GM21381 (cell line): ENCODE data around the gene DCDC2C.

Experiments
- ATAC-seq: cut with Tn5 transposase; IDR thresholded peaks from one replicate; pipeline ENCODE4 v1.9.1; 2021; ENCODE audit warnings: mild to moderate bottlenecking, moderate library complexity; ENCODE audit not compliant: unreplicated experiment

Gene DCDC2C

DNA sequence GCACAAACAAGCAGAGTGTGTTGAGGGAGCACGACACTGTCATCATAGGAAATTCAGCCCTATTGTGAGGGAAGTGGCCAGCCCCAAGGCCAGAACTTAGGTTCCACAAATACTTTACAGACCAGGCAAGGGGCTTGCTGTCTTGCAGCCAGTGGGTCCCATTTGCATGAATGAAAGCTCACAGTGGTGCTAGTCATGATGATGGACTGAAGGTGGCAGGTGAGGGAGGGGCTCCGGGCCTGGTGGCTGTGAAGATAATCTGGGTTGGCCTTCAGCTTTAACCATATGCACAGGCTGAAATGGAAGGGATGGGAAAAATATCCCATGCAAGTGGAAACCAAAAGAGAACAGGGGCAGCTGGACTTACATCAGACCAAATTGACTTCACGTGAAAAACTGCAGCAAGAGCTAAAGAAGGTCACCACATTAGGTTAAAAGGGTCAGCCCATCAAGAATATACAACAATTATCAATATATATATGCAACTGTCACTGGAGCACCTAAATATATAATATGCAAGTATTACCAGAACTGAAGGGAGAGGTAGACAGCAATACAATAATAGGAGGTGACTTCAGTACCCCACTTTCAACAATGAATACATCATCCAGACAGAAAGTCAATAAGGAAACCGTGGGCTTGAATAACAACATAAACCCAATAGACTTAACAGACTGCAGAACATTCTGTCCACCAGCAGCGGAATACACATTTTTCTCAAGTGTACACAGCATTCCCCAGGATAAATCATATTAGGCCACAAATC lies 39.6 kb downstream of the DCDC2C start:
- no peak for ATAC-seq

DNA sequence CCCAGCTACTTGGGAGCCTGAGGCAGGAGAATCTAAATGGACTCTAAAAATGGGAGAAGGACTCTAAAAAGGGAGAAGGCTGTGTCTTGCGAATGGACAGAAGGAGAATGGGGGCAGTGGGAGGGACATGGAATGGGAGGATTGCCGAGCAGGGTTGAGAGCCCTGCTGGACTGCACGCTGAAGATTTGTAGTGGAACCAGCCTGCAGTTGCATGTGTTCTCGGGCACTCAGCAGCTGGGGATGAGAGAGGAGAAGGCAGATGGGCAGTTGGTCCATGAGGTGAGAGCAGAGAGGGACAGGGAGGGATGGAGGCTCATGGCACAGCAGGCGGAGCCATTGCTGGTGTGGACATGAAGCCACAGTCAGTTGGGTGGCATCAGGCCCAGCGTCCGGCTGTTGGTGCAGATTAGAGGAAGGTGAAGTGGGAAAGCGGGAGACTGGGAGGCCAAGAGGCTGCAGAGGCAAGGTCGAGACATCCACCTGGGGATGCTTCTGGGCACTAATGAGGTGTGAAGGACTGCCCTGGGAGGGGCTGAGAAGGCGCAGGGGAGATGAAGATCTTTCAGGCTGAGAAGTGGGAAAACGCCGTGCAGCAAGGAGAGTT lies 40.7 kb downstream of the DCDC2C start:
- ATAC-seq: no peak

DNA sequence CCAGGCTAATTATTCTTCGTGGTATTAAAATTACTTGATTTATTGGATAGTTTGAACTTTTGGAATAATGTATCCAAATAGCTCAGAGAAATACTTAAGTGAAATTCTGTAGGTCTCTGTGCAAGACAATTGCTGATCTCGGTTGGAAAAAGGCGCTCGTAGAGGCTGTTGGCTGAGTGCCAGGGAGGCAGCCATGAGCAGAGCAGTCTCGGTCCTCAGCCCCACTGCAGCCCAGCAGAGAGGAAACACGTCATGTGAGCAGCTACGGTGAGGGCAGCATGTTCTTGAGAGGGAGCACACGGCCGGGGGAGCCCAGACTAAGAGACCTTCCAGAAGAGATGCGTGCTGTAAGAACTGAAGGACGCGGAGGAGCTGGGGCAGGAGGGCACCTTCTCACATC lies 42.5 kb downstream of the DCDC2C start:
- no peak for ATAC-seq

DNA sequence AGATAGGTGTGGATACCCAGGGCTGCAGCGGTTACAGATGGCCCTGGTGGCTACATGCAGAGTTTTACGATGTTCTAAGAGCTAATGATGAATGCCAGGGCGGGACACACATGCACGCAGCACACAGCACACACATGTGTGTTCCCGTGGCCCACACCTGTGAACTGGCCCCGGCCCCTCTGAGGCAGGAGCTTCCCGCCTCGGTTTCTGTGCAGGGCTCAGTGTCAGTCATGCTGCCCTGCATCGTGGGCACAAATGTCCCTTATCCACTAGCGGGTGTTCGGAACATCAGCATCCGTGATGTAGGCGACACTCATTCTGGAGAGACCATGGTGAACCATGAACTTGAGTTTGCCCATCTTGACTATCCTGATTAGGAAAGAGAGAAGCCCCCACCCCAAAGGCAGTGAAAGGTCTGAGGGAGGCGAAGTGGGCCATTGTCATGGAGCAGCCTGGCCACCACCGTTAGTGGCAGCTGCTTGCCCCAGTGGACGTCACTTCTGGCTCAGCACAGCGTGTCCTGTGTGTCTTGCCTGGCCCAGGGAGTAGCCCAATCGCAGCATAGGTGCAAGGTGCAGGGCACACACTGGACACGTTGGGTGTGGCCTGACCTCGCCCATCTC lies 43.8 kb downstream of the DCDC2C start:
- no peak for ATAC-seq

DNA sequence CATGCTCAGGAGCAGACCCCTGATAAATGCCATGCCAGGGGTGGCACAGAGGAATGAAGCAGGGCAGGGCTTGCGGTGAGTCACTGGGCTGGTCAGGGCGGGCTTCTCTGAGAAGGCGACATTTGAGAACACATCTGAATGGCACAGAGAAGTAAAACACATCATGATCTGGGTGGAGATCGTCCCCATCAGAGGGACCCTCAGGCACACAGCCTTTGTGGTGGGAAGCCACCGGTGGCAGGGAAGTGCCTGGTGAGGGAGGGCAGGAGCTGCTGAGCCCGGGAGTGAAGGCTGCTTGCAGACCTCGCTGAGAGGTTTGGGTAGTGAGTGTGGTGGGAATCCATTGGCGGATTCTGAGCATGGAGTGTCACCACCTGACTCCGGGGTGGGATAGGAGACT lies 44.5 kb downstream of the DCDC2C start:
- ATAC-seq: no peak

DNA sequence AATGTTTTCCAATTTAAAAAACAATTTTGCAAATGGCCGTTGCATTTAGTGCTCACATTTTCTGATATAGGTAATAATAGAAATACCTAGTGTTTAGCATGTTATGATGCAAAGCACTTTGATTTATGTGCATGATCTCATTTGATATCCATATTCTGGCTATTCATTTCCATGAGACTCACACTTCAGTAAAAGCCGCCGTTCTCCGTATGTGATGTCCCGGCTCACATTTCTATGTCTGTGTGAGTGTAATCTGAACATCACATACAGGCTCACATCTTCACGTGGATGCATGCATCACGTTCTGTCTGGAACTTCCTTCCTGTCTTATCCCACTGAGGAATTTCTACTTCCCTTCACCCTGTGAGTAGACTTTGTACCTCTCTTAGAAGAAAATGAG lies 45.8 kb downstream of the DCDC2C start:
- no peak for ATAC-seq

DNA sequence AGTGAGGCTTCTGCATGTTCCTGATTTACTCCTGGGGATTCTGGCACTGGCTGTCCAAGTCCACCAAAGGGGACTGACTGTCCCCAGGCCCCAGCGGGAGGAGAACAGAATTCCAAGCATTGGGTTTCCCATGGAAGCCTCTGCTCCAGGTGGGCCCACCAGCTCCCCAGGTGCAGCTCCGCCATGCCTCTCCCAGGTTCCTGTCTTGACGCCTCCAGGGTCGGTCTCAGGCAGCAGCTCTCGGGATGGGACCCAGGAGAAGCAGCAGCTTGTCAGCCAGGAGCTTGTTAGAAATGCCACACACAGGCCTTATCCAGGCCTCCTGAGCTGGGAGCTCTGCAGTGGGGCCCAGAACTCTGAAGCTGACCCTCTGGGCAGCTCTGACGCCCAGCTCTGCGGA lies 47.9 kb downstream of the DCDC2C start:
- no peak for ATAC-seq

DNA sequence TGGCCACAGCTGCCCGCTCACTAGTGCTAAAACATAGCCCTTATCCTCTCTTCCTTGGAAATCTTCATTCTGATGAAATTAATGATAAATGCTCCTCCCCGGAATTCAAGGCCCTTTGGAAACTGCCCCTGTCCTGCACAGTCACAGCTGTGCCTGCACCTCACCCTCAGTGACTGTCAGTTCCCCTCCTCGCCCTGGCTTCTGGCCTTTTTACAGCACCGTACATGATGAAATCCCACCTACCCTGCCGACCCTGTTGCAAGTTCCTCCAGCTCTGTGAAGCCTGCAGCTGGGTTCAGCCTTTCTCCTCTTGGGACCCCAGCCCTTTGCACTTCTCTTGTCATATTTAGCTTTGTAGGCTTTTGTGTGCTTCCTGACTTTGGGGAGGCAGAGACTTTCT lies 48.4 kb downstream of the DCDC2C start:
- no peak for ATAC-seq

DNA sequence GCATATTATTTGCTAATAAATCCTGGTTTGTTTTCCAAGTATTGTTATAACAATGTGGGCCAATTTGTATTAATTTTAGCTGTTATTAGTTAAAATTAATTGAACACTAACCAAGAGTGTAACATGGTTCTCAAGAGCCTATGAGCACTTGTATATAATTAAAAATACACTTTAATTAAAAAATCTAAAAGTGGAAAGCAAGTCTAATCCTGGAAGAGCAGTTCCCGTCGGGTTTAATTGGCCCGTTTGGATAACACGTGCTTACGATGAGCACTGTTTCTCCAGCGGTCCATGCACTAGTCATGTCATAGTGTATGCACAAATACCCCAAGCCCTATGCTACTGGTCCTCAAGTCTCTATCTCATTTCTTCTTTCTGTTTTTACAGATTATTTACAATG lies 49.0 kb downstream of the DCDC2C start:
- ATAC-seq: no peak

DNA sequence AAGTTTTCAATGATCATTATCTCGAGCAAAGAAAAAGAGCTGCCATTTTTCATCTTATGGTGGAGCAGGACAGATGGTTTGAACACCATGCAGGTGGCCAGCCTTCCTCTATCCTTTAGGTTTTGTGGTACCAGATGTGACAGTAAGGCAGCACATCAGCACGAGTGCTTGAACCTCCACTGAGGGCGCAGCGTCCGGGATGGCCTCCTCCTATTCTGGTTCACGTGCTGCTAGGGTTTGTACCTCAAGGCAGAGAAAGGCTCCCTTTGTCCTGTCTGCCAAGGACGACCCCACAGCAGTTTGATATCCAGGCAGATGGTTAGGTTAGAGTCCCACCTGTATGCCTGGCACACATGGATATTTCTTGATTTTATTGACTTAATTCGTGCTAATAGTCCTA lies 50.2 kb downstream of the DCDC2C start:
- no peak for ATAC-seq

DNA sequence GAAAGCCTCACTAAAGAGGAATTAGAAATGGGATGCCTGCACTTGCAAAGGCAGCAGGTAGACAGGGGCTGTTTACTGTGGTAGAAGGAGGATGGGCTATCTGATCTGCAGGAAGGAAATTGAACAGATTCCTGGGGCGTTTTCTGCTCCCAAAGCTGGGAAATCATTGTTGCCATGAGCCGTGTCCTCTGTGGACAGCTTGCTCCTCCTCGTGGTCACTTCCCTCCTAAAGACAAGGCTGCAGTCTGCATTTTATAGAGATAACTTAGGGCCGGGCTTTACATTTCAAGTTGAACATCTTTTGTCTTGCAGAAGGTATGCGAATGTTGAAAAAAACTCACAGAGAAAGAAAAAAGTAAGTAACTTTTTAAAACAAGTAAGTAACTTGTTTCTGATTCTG lies 50.9 kb downstream of the DCDC2C start:
- no peak for ATAC-seq

DNA sequence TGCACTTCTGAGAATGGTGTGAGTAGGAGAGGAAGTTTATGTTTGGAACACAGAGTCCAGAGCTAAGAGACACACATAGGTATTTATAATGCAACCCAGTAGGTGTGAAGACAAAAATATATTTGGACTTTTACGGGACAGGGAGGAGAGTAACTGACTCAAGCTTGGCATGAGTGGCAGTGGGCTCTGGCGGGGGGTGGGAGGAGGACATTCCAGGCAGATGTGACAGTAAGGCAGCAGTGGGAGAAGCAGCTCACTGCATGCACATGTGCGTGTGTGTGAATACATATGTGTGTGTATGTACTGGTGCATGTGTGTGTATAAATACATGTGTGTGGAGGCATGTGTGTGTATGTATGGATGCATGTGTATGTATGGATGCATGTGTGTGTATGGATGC lies 51.4 kb downstream of the DCDC2C start:
- ATAC-seq: no peak

DNA sequence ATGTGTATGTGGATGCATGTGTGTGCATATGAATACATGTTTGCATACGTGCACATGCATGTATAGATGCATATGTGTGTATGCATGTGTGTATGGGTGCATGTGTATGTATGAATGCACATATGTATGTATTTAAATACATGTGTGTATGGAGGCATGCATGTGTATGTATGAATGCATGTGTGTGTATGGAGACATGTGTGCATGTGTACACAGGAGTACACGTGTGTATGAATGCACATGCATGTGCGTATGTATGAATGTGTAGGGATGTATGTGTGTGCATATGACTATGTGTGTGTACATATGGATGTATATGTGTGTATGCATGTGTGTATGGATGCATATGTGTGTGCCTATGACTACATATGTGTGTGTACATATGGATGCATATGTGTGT lies 51.9 kb downstream of the DCDC2C start:
- ATAC-seq: no peak

DNA sequence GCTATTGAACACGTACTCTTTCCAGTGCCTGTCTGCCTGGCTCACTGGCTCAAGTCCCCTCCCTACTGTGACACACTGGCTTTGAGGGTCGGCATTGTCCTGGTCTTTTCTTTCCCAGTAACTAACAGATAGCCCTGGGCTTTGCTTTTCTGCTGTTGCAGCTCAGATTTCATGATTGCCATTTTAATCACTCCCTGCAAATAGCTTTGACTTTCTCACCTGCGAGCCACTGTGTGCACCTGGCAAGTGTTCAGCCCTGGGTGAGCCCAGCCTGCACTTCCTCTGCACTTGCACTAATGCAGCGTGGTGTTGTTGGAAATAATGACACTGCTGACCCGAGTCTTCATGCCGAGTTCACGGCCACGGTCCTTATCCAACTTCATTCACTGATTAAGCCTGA lies 52.9 kb downstream of the DCDC2C start:
- no peak for ATAC-seq

DNA sequence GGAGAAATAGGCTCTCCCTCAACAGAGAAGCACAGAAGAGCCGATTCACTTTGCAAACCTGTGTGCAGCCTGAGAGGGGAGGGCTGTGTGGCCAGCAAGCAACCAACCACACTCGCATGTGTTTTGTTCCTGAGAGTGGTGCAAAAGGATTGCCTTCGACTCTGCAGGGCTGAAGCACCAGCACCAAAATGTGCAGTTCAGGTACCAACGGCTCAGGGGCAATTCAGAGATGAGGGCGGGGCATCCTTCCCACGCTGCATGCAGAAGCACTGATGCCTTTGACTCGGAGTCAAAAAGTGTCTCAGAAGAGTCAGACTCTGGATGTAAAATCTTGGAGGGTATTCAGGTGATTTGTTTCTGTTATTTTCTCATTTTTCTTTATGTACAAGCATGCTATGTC lies 55.5 kb downstream of the DCDC2C start:
- ATAC-seq: no peak

DNA sequence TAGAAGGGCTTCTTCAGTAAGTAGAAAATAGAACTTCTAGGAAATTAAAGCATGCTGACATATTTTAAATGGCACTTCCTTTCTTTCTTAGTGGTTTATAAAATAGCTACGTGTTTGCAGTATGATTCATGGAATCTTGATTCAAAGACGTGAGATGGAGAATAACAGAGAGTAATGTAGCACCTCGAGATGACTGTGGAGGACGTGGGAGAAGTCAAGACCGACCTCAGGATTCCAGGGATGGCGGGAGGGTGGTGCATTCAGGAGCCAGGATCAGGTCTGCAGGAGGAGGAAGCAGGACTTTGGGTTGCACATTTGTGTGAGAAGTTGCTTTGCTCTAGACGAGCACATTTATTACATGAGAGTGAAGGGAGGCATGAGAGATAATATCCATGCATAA lies 56.0 kb downstream of the DCDC2C start:
- ATAC-seq: no peak

DNA sequence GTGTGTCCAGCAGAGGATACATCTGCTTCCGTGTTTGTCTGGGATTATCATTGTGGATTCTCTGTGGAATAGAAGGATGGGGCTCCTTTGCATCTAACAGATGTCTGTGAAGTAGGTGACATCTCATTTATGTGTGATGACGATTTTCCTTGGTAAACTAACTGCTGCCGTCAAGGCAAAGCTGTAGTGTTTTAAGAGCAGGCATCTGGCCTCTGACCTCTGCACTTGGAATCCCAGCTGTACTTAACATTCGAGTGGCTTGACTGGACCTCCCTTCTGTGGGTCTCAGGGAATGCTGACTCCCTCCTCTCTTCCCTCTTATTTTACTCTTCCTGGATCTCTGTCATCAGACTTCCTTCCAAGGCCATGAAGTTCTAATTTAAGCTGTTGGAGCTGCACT lies 56.4 kb downstream of the DCDC2C start:
- no peak for ATAC-seq

DNA sequence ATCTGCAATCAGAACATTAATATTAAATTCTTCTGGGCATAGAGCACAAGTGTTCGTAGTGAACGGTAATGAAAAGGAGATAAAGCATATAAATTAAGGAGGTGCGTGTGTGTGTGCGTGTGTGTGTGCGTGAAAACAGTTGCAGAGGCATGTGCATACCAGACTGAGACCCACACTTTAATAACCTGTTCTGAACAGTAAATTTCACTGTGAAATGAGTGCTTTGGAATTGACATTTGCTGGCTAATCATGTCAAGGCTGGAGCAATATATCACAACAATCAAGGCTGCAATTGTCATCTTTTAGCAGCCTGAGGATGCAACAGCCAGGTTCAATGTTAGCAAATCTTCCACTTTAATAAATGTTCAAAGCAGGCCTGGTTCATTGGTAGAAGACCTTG lies 57.9 kb downstream of the DCDC2C start:
- ATAC-seq: no peak

DNA sequence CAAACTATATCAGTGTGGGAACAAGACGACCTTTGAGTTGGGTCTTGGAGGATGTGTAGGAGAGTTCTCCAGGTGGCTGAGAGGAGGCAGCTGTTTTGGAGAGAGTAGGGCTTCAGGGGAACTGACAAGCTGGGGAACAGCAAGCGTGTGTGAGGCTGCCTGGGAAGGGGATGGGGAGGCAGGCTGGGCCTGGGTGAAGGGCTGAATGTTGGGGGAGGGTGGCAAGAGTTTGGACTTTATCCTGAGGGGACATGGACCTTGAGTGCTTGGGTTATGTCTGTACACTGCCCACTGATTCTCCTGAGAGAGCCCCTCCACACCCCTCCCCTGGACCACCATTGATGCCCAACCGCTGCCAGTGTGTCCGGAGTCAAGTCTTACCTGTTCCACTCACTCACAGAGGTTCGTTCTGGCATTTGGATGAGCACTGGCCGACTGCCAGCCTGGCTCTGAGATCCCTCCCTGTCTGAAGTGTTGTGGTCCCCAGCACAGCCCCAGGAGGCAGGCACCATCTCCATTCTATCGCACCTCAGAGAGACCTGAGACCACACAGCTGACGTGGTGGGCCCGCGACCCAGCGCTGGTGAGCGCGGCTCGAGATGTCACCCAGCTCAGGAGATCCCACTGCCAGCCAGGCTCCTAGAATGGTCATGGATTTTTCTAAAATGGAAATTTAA lies 59.5 kb downstream of the DCDC2C start:
- ATAC-seq: no peak

DNA sequence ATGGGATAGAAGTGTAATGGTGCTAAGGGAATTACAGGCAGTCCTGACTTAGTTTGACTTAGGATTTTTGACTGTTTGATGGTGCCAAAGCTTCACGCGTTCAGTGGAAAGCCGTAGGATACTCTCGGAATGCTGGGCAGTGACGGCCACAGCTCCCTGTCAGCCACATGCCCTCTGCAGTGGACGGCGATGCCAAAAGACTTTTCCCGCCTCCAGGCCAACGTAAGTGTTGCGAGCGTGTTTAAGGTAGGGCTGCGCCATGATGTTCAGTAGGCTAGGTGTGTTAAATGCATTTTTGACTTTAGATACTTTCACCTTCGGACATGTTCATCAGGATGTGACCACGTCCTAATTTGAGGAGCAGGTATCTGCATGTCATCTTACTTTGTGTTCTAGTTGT lies 63.4 kb downstream of the DCDC2C start:
- no peak for ATAC-seq

DNA sequence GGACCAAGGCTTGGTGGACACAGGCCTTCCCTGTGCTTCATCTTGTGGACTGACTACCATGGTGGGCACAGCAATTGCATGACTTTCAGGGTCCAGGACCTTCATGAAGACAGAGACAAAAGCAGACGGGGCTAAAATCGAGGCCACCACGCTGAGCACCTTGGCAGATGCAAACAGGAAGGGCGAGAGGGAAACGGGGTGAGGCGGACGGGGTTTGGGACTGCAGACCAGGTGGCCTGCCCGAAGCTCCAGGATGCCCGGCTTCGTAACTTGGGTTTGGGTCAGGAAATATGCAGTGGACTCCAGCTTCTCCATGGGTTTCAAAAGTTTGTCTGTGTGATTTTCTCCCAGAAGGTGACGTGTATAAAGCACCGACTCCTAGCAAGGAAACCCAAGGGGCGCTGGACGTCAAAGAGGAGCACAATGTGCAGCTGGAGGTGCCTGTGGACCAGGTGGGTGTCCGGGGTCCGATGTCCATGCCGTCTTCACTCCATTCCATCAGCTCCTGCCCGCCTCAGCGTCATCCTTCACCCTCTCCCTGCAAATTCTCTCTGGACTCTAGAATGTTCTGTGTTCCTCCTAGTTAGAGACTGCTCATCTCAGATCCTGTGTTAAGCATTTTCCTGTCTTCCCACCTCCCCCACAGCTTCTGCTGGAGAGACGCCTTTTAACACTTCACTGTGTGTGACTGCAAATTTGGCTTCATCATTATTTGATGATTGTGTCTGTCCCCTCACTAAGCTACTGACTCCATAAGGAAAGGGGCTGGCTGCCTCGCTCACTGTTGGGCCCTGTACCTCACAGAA lies 65.8 kb downstream of the DCDC2C start:
- no peak for ATAC-seq
